ENCODE measurements around the gene ZNF138. TPM values are rescaled to one million over a fixed set of nuclear protein-coding genes. Genes with fewer than 3 reads are reported as not detected.

Gene ZNF138
- total RNA-seq, 5 donors from 2014 or later (not counting 1 experiment from before 2014, with no cell fraction given), result 9.3 to 13.4 (median 11.1) TPM

- Histone ChIP-seq H3K9me3 (no peaks in the 10 kb centered on the region), H3K4me1 (ENCODE audit: control insufficient read depth in 1 of 2, extremely low read depth in 1 of 2, insufficient read depth in 2 of 2, low read length in 2 of 2) (peaks cover 0 to 12% of the 10 kb centered on the region in 2 experiments), H3K36me3 (ENCODE audit: control insufficient read depth in 2 of 2, extremely low read depth in 1 of 2, insufficient read depth in 1 of 2, low read length in 1 of 2) (no peaks in the 10 kb centered on the region), H3K27me3 (replicated peaks in 1 of 2; ENCODE audit: control insufficient read depth in 2 of 2, extremely low read depth in 1 of 2, insufficient read depth in 2 of 2, low read length in 1 of 2) (peaks cover 0 to 60% of the 10 kb centered on the region in 2 experiments), H3K27ac (ENCODE audit: low read length) (no peak overlapping the region), H3K4me3 (ENCODE audit: control insufficient read depth in 1 of 2, extremely low read depth in 1 of 2, low read length in 1 of 2) (no peak overlapping the region)
- DNase-seq (no peak), ATAC-seq (replicated peaks in 1 of 4) (no peak)
- ChIA-PET POLR2A (no interaction called here), CTCF (no interaction called here)
- Mint-ChIP-seq H3K9me3 (peaks cover 0 to 5% (median 0%) of the 10 kb centered on the region in 3 donors), H3K4me1 (peaks cover 8 to 11% (median 8%) of the 10 kb centered on the region in 3 donors), H3K27me3 (peaks cover 13 to 29% of the 10 kb centered on the region in 2 donors), H3K36me3 (no peaks in the 10 kb centered on the region), H3K4me3 (no peak overlapping the region), H3K27ac (no peak overlapping the region)
- WGBS (ENCODE audit: insufficient coverage), result 87% methylated on average over 9 of the region's 18 CpGs
Measured at GRCh38 chr7:64875258-64875657, 81.0 kb downstream of the ZNF138 start.

- WGBS (ENCODE audit: insufficient coverage), result 92% methylated on average over 18 of the region's 23 CpGs
- Mint-ChIP-seq H3K4me3 (no peak overlapping the region), H3K27me3 (peaks cover 13 to 33% of the 10 kb centered on the region in 2 donors), H3K4me1 (peaks cover 8 to 11% (median 8%) of the 10 kb centered on the region in 3 donors), H3K36me3 (no peaks in the 10 kb centered on the region), H3K27ac (no peak overlapping the region), H3K9me3 (peaks cover 0 to under 1% (median 0%) of the 10 kb centered on the region in 3 donors)
- H3K9me3 ChIP-seq, result no peaks in the 10 kb centered on the region
- peak in 1 of 35 experiments; percentile 4 for DNase-seq
- H3K4me3 ChIP-seq (ENCODE audit: control insufficient read depth in 1 of 2, extremely low read depth in 1 of 2, low read length in 1 of 2), result no peak overlapping the region
- no peaks in the 10 kb centered on the region for H3K36me3 ChIP-seq (ENCODE audit: control insufficient read depth in 2 of 2, extremely low read depth in 1 of 2, insufficient read depth in 1 of 2, low read length in 1 of 2)
- CTCF ChIA-PET, result no interaction called here
- H3K27ac ChIP-seq (ENCODE audit: low read length), result no peak overlapping the region
- no peak for ATAC-seq (replicated peaks in 1 of 4)
- peaks cover 0 to 12% of the 10 kb centered on the region in 2 experiments for H3K4me1 ChIP-seq (ENCODE audit: control insufficient read depth in 1 of 2, extremely low read depth in 1 of 2, insufficient read depth in 2 of 2, low read length in 2 of 2)
- H3K27me3 ChIP-seq (replicated peaks in 1 of 2; ENCODE audit: control insufficient read depth in 2 of 2, extremely low read depth in 1 of 2, insufficient read depth in 2 of 2, low read length in 1 of 2), result peaks cover 0 to 66% of the 10 kb centered on the region in 2 experiments
- POLR2A ChIA-PET, result no interaction called here
Measured at GRCh38 chr7:64875658-64876406, 81.6 kb downstream of the ZNF138 start.

GRCh38 chr7:64876792-64877713, 82.8 kb downstream of the ZNF138 start:
- peaks cover 19 to 39% of the 10 kb centered on the region in 2 donors for H3K27me3 Mint-ChIP-seq
- Histone ChIP-seq H3K36me3 (ENCODE audit: control insufficient read depth in 2 of 2, extremely low read depth in 1 of 2, insufficient read depth in 1 of 2, low read length in 1 of 2) (no peaks in the 10 kb centered on the region), H3K27me3 (replicated peaks in 1 of 2; ENCODE audit: control insufficient read depth in 2 of 2, extremely low read depth in 1 of 2, insufficient read depth in 2 of 2, low read length in 1 of 2) (peaks cover 0 to 72% of the 10 kb centered on the region in 2 experiments), H3K4me3 (ENCODE audit: control insufficient read depth in 1 of 2, extremely low read depth in 1 of 2, low read length in 1 of 2) (peak overlapping the region; percentile 38 to 56), H3K4me1 (ENCODE audit: control insufficient read depth in 1 of 2, extremely low read depth in 1 of 2, insufficient read depth in 2 of 2, low read length in 2 of 2) (peaks cover 0 to 14% of the 10 kb centered on the region in 2 experiments), H3K27ac (ENCODE audit: low read length) (no peak overlapping the region), H3K9me3 (no peaks in the 10 kb centered on the region)
- ATAC-seq (replicated peaks in 1 of 4) (peak; percentile 86 to 95 (median 88)), DNase-seq (peak; percentile 32 to 78 (median 64))
- POLR2A ChIA-PET, result no interaction called here
- CTCF ChIA-PET, result no interaction called here
- H3K4me3 Mint-ChIP-seq, result peak overlapping the region; percentile 66 to 77 (median 69)
- no peaks in the 10 kb centered on the region for H3K9me3 Mint-ChIP-seq
- no peaks in the 10 kb centered on the region for H3K36me3 Mint-ChIP-seq
- peak overlapping the region in 1 of 2 donors; percentile 7 for H3K27ac Mint-ChIP-seq
- H3K4me1 Mint-ChIP-seq, result peaks cover 8 to 11% (median 8%) of the 10 kb centered on the region in 3 donors
- 26% methylated on average over 38 of the region's 39 CpGs for WGBS (ENCODE audit: insufficient coverage)

- H3K4me3 ChIP-seq (ENCODE audit: control insufficient read depth in 1 of 2, extremely low read depth in 1 of 2, low read length in 1 of 2), result peak overlapping the region; percentile 38 to 56
- H3K9me3 ChIP-seq, result no peaks in the 10 kb centered on the region
- ChIA-PET CTCF (no interaction called here), POLR2A (no interaction called here)
- WGBS (ENCODE audit: insufficient coverage), result 58% methylated on average over 25 of the region's 34 CpGs
- no peak overlapping the region for H3K27ac Mint-ChIP-seq
- H3K36me3 Mint-ChIP-seq, result no peaks in the 10 kb centered on the region
- DNase-seq, result peak in 2 of 35 experiments; percentile 5 to 18
- H3K27me3 ChIP-seq (replicated peaks in 1 of 2; ENCODE audit: control insufficient read depth in 2 of 2, extremely low read depth in 1 of 2, insufficient read depth in 2 of 2, low read length in 1 of 2), result peaks cover 0 to 76% of the 10 kb centered on the region in 2 experiments
- H3K4me1 Mint-ChIP-seq, result peaks cover 14 to 17% (median 14%) of the 10 kb centered on the region in 3 donors
- peaks cover 27 to 46% of the 10 kb centered on the region in 2 donors for H3K27me3 Mint-ChIP-seq
- H3K4me1 ChIP-seq (ENCODE audit: control insufficient read depth in 1 of 2, extremely low read depth in 1 of 2, insufficient read depth in 2 of 2, low read length in 2 of 2), result peaks cover 0 to 23% of the 10 kb centered on the region in 2 experiments
- no peak overlapping the region for H3K27ac ChIP-seq (ENCODE audit: low read length)
- no peaks in the 10 kb centered on the region for H3K36me3 ChIP-seq (ENCODE audit: control insufficient read depth in 2 of 2, extremely low read depth in 1 of 2, insufficient read depth in 1 of 2, low read length in 1 of 2)
- ATAC-seq (replicated peaks in 1 of 4), result peak; percentile 15 to 53 (median 20)
- peak overlapping the region; percentile 66 to 77 (median 69) for H3K4me3 Mint-ChIP-seq
- H3K9me3 Mint-ChIP-seq, result no peaks in the 10 kb centered on the region
Measured at GRCh38 chr7:64877714-64878610, 83.7 kb downstream of the ZNF138 start.

GRCh38 chr7:64878684-64879083, 84.5 kb downstream of the ZNF138 start:
- no peak for DNase-seq
- no peak for ATAC-seq (replicated peaks in 1 of 4)
- Mint-ChIP-seq H3K4me1 (peaks cover 14 to 19% (median 17%) of the 10 kb centered on the region in 3 donors), H3K27me3 (peaks cover 34 to 53% of the 10 kb centered on the region in 2 donors), H3K27ac (peak overlapping the region in 1 of 2 donors; percentile 3), H3K36me3 (no peaks in the 10 kb centered on the region), H3K4me3 (peak overlapping the region in 1 of 3 donors; percentile 46), H3K9me3 (no peaks in the 10 kb centered on the region)
- 83% methylated on average over 5 of the region's 5 CpGs for WGBS (ENCODE audit: insufficient coverage)
- ChIA-PET POLR2A (no interaction called here), CTCF (no interaction called here)
- H3K27me3 ChIP-seq (replicated peaks in 1 of 2; ENCODE audit: control insufficient read depth in 2 of 2, extremely low read depth in 1 of 2, insufficient read depth in 2 of 2, low read length in 1 of 2), result peaks cover 0 to 78% of the 10 kb centered on the region in 2 experiments
- H3K36me3 ChIP-seq (ENCODE audit: control insufficient read depth in 2 of 2, extremely low read depth in 1 of 2, insufficient read depth in 1 of 2, low read length in 1 of 2), result no peaks in the 10 kb centered on the region
- H3K27ac ChIP-seq (ENCODE audit: low read length), result no peak overlapping the region
- H3K9me3 ChIP-seq, result no peaks in the 10 kb centered on the region
- H3K4me1 ChIP-seq (ENCODE audit: control insufficient read depth in 1 of 2, extremely low read depth in 1 of 2, insufficient read depth in 2 of 2, low read length in 2 of 2), result peaks cover 0 to 25% of the 10 kb centered on the region in 2 experiments
- H3K4me3 ChIP-seq (ENCODE audit: control insufficient read depth in 1 of 2, extremely low read depth in 1 of 2, low read length in 1 of 2), result no peak overlapping the region
